WERI-Rb-1 (cell line): ENCODE results near the gene INPP1.

ENCODE experiments used
- DNase-seq: peaks from one replicate; pipeline ENCODE4 v3.0.0-alpha.2; 2020
- H3K27ac ChIP-seq: fragments of 250-450 bp; sonication (Bioruptor Pico); 2 replicates; pipeline ENCODE4 v1.5.1; 2020; ENCODE audit warnings: mild to moderate bottlenecking, moderate library complexity
- H3K27me3 ChIP-seq: fragments of 250-450 bp; sonication (Bioruptor Pico); 2 replicates; pipeline ENCODE4 v1.5.1; 2021; ENCODE audit warnings: mild to moderate bottlenecking, low read depth, moderate library complexity; ENCODE audit not compliant: insufficient read depth, severe bottlenecking
- H3K36me3 ChIP-seq: fragments of 250-450 bp; sonication (Bioruptor Pico); 2 replicates; pipeline ENCODE4 v1.5.1; 2020; ENCODE audit warnings: mild to moderate bottlenecking, moderate library complexity
- H3K4me3 ChIP-seq: 2 replicates; pipeline ENCODE4 v1.5.1; 2011; ENCODE audit warnings: low read depth, mild to moderate bottlenecking, control low read depth, low read length
- H3K9me3 ChIP-seq: fragments of 250-450 bp; sonication (Bioruptor Pico); 2 replicates; pipeline ENCODE4 v1.5.1; 2021; ENCODE audit warnings: mild to moderate bottlenecking, moderate library complexity; ENCODE audit not compliant: severe bottlenecking
- CTCF ChIP-seq: IDR thresholded peaks from 2 replicates; pipeline ENCODE4 v1.5.1; 2011; ENCODE audit warnings: low read depth, mild to moderate bottlenecking, control low read depth, inconsistent platforms, low read length

INPP1 gene

GRCh38 chr2:190360561-190360960, 17.2 kb downstream of the INPP1 start:
- no peaks in the 10 kb centered on the region for H3K9me3 ChIP-seq
- no peak for DNase-seq
- H3K27ac ChIP-seq = no peak overlapping the region
- no peak for TF ChIP-seq CTCF
- no peak overlapping the region for H3K4me3 ChIP-seq
- no peaks in the 10 kb centered on the region for H3K36me3 ChIP-seq
- no peaks in the 10 kb centered on the region for H3K27me3 ChIP-seq

- no peak overlapping the region for H3K4me3 ChIP-seq
- H3K9me3 ChIP-seq = no peaks in the 10 kb centered on the region
- H3K27ac ChIP-seq = no peak overlapping the region
- TF ChIP-seq CTCF = no peak
- no peak for DNase-seq
- no peaks in the 10 kb centered on the region for H3K27me3 ChIP-seq
- H3K36me3 ChIP-seq = no peaks in the 10 kb centered on the region
Observed at GRCh38 chr2:190360965-190361364, 17.6 kb downstream of the INPP1 start.

GRCh38 chr2:190361572-190361971, 18.2 kb downstream of the INPP1 start:
- DNase-seq = no peak

GRCh38 chr2:190362894-190363293, 19.5 kb downstream of the INPP1 start:
- H3K9me3 ChIP-seq = no peaks in the 10 kb centered on the region
- H3K27me3 ChIP-seq = no peaks in the 10 kb centered on the region
- TF ChIP-seq CTCF = no peak
- no peaks in the 10 kb centered on the region for H3K36me3 ChIP-seq
- no peak overlapping the region for H3K27ac ChIP-seq
- no peak overlapping the region for H3K4me3 ChIP-seq
- no peak for DNase-seq

More at GRCh38 chr2:190361572-190361971, 18.2 kb downstream of the INPP1 start:
- Histone ChIP-seq H3K27me3 (no peaks in the 10 kb centered on the region), H3K9me3 (no peaks in the 10 kb centered on the region), H3K27ac (no peak overlapping the region), H3K4me3 (no peak overlapping the region), H3K36me3 (no peaks in the 10 kb centered on the region)
- no peak for TF ChIP-seq CTCF

- DNase-seq = no peak
- TF ChIP-seq CTCF = no peak
- H3K27ac ChIP-seq = no peak overlapping the region
- H3K36me3 ChIP-seq = no peaks in the 10 kb centered on the region
- no peaks in the 10 kb centered on the region for H3K27me3 ChIP-seq
- no peak overlapping the region for H3K4me3 ChIP-seq
- H3K9me3 ChIP-seq = no peaks in the 10 kb centered on the region
Observed at GRCh38 chr2:190365499-190366204, 22.3 kb downstream of the INPP1 start.

- H3K9me3 ChIP-seq = no peaks in the 10 kb centered on the region
- no peaks in the 10 kb centered on the region for H3K36me3 ChIP-seq
- TF ChIP-seq CTCF = no peak
- DNase-seq = no peak
- H3K4me3 ChIP-seq = no peak overlapping the region
- no peaks in the 10 kb centered on the region for H3K27me3 ChIP-seq
- H3K27ac ChIP-seq = no peak overlapping the region
Observed at GRCh38 chr2:190366248-190366753, 22.9 kb downstream of the INPP1 start.
